NCI-H1092 (cell line): ENCODE results near the gene SCARF2.
A peak's percentile ranks its signal among the peaks of the same experiment; 100 is the strongest.
"Not testable (repeated sequence)": the region's sequence is repeated elsewhere in the genome, so short reads cannot be mapped to it uniquely, and the experiment has no call there.

ENCODE experiments used
- DNase-seq: peaks from one replicate; lab custom pipeline; 2025; lab: John Stamatoyannopoulos, UW

Gene SCARF2

GRCh38 chr22:20395181-20395906 lies 42.3 kb downstream of the SCARF2 start:
- no peak for DNase-seq

- peak; percentile 87 for DNase-seq
Observed at GRCh38 chr22:20393705-20394476, 43.7 kb downstream of the SCARF2 start, which contains the start of gene ZNF74. Gene ZNF74 (plus strand): TSS chr22:20394151. CDS start chr22:20394629, 478 bp downstream.

GRCh38 chr22:20392983-20393704 lies 44.5 kb downstream of the SCARF2 start:
- DNase-seq, result no peak

GRCh38 chr22:20392365-20392881 lies 45.2 kb downstream of the SCARF2 start:
- not testable (repeated sequence) for DNase-seq

- no peak for DNase-seq
Observed at GRCh38 chr22:20391222-20391621, 46.4 kb downstream of the SCARF2 start.

- no peak for DNase-seq
Observed at GRCh38 chr22:20390394-20390907, 47.2 kb downstream of the SCARF2 start.

- no peak for DNase-seq
Observed at GRCh38 chr22:20389288-20389687, 48.3 kb downstream of the SCARF2 start.

GRCh38 chr22:20388200-20388599 lies 49.4 kb downstream of the SCARF2 start:
- DNase-seq, result no peak

GRCh38 chr22:20386972-20387371 lies 50.7 kb downstream of the SCARF2 start:
- DNase-seq, result no peak

GRCh38 chr22:20386336-20386735 lies 51.3 kb downstream of the SCARF2 start:
- DNase-seq, result no peak

GRCh38 chr22:20384865-20385264 lies 52.8 kb downstream of the SCARF2 start:
- DNase-seq, result no peak

GRCh38 chr22:20384171-20384570 lies 53.5 kb downstream of the SCARF2 start:
- no peak for DNase-seq

GRCh38 chr22:20383538-20383937 lies 54.1 kb downstream of the SCARF2 start:
- DNase-seq, result no peak

- DNase-seq, result no peak
Observed at GRCh38 chr22:20380486-20380885, 57.1 kb downstream of the SCARF2 start.

GRCh38 chr22:20378684-20379083 lies 58.9 kb downstream of the SCARF2 start:
- DNase-seq, result not testable (repeated sequence)

- DNase-seq, result no peak
Observed at GRCh38 chr22:20378110-20378509, 59.5 kb downstream of the SCARF2 start.

GRCh38 chr22:20376983-20377382 lies 60.6 kb downstream of the SCARF2 start:
- not testable (repeated sequence) for DNase-seq

GRCh38 chr22:20376281-20376680 lies 61.3 kb downstream of the SCARF2 start:
- DNase-seq, result not testable (repeated sequence)
